Peyer's patch (tissue), 4 donors: ENCODE results near the gene KYAT1. TPM values are rescaled to one million over a fixed set of nuclear protein-coding genes. Genes with fewer than 3 reads are reported as not detected.

Experiments
- DNase-seq, 3 donors: peaks; one replicate each; pipeline ENCODE4 v3.0.0-alpha.2; 2017 to 2019
- H3K27ac ChIP-seq, 4 donors: fragments of 200-600 bp; sonication (generic); one replicate each; pipeline ENCODE4 v1.5.1; 2016 to 2019
- H3K27me3 ChIP-seq, 2 donors: fragments of 200-600 bp; sonication (generic); one replicate each; pipeline ENCODE4 v1.5.1; 2019
- H3K36me3 ChIP-seq, 3 donors: fragments of 200-600 bp; sonication (generic); one replicate each; pipeline ENCODE4 v1.5.1; 2016 to 2019
- H3K4me1 ChIP-seq, 4 donors: fragments of 200-600 bp; sonication (generic); one replicate each; pipeline ENCODE4 v1.5.1; 2016 to 2019
- H3K4me3 ChIP-seq, 4 donors: fragments of 200-600 bp; sonication (generic); 1 replicate in 3 of 4; 2 replicates in 1 of 4; pipeline ENCODE4 v1.5.1; 2016 to 2019; ENCODE audit warnings: mild to moderate bottlenecking in 1 of 4
- H3K9me3 ChIP-seq, 4 donors: fragments of 200-600 bp; sonication (generic); one replicate each; pipeline ENCODE4 v1.5.1; 2016 to 2019; ENCODE audit warnings: mild to moderate bottlenecking in 1 of 4
- POLR2A ChIP-seq, 2 donors: fragments of 450-650 bp; IDR thresholded peaks; one replicate each; pipeline ENCODE4 v1.5.1; 2017; ENCODE audit warnings: antibody characterized with exemption in 2 of 2, mild to moderate bottlenecking in 2 of 2, moderate library complexity in 2 of 2
- total RNA-seq, 4 donors: library from RNA; depleted of rRNA; stranded (reverse); fragments of >200 nt; gene quantifications; one replicate each; pipeline ENCODE4 v1.1.0, GENCODE V29; 2016
- TF ChIP-seq, protein P1 (sequence below), 6 experiments: fragments of 450-650 bp in 4 of 6; fragments of 200-600 bp in 2 of 6; sonication (generic) in 1 of 6; IDR thresholded peaks; one replicate each; pipeline ENCODE4 v1.5.1; 2017 to 2019; ENCODE audit warnings: antibody characterized with exemption in 6 of 6, mild to moderate bottlenecking in 3 of 6, moderate library complexity in 1 of 6

KYAT1 gene
- total RNA-seq, 4 donors from 2014 or later, result 4.6 to 14.9 (median 8.7) TPM

- TF ChIP-seq, protein P1, sequence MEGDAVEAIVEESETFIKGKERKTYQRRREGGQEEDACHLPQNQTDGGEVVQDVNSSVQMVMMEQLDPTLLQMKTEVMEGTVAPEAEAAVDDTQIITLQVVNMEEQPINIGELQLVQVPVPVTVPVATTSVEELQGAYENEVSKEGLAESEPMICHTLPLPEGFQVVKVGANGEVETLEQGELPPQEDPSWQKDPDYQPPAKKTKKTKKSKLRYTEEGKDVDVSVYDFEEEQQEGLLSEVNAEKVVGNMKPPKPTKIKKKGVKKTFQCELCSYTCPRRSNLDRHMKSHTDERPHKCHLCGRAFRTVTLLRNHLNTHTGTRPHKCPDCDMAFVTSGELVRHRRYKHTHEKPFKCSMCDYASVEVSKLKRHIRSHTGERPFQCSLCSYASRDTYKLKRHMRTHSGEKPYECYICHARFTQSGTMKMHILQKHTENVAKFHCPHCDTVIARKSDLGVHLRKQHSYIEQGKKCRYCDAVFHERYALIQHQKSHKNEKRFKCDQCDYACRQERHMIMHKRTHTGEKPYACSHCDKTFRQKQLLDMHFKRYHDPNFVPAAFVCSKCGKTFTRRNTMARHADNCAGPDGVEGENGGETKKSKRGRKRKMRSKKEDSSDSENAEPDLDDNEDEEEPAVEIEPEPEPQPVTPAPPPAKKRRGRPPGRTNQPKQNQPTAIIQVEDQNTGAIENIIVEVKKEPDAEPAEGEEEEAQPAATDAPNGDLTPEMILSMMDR (IDR thresholded peaks at IDR 0.05), result no peak
- no peak for TF ChIP-seq POLR2A (IDR thresholded peaks at IDR 0.05)
- Histone ChIP-seq H3K27me3 (no peaks in the 10 kb centered on the region), H3K36me3 (peaks cover 0 to 66% (median 0%) of the 10 kb centered on the region in 3 donors), H3K9me3 (no peaks in the 10 kb centered on the region), H3K27ac (no peak overlapping the region), H3K4me1 (peaks cover 4 to 18% (median 8%) of the 10 kb centered on the region in 4 donors), H3K4me3 (no peak overlapping the region)
- no peak for DNase-seq
These were observed 58.3 kb downstream of the KYAT1 start for GRCh38 chr9:128823362-128823902.

DNA sequence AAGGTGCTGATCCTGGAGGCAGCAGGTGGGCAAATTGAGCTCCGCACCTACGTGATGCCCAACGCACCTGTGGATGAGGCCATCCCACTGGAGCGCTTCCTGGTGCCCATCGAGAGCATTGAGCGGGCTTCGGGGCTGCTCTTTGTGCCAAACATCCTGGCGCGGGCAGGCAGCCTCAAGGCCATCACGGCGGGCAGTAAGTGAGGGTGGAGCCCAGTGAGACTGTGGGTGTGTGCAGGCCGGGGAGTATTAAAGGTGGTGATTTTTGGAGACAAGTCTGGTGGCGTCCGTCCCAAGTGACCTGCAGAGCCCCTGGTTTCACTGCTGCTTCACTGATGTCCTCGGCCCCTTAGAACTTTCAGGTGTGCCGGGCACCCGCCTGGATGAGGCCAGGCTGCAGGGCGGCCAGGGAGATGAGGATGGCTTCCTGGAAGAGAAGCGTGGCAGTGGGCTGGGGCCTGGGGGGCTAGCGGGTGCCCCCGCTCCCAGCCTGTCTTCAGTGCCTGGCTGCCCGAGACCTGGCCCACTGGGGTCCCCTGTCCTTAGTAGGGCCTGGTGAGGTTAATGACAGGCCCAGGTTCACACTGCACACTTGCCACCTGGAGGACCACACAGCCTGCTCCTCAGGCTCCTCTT, 59.2 kb downstream of the KYAT1 start:
- no peak for DNase-seq
- no peaks in the 10 kb centered on the region for H3K9me3 ChIP-seq
- peaks cover 4 to 17% (median 8%) of the 10 kb centered on the region in 4 donors for H3K4me1 ChIP-seq
- no peak overlapping the region for H3K27ac ChIP-seq
- no peaks in the 10 kb centered on the region for H3K27me3 ChIP-seq
- no peak overlapping the region for H3K4me3 ChIP-seq
- H3K36me3 ChIP-seq, result peaks cover 0 to 66% (median 0%) of the 10 kb centered on the region in 3 donors
- TF ChIP-seq POLR2A (IDR thresholded peaks at IDR 0.05), result no peak
- TF ChIP-seq, protein P1 (IDR thresholded peaks at IDR 0.05), result no peak

- H3K4me1 ChIP-seq, result peaks cover 4 to 17% (median 8%) of the 10 kb centered on the region in 4 donors
These were observed 60.0 kb downstream of the KYAT1 start for GRCh38 chr9:128821584-128822406.

DNA sequence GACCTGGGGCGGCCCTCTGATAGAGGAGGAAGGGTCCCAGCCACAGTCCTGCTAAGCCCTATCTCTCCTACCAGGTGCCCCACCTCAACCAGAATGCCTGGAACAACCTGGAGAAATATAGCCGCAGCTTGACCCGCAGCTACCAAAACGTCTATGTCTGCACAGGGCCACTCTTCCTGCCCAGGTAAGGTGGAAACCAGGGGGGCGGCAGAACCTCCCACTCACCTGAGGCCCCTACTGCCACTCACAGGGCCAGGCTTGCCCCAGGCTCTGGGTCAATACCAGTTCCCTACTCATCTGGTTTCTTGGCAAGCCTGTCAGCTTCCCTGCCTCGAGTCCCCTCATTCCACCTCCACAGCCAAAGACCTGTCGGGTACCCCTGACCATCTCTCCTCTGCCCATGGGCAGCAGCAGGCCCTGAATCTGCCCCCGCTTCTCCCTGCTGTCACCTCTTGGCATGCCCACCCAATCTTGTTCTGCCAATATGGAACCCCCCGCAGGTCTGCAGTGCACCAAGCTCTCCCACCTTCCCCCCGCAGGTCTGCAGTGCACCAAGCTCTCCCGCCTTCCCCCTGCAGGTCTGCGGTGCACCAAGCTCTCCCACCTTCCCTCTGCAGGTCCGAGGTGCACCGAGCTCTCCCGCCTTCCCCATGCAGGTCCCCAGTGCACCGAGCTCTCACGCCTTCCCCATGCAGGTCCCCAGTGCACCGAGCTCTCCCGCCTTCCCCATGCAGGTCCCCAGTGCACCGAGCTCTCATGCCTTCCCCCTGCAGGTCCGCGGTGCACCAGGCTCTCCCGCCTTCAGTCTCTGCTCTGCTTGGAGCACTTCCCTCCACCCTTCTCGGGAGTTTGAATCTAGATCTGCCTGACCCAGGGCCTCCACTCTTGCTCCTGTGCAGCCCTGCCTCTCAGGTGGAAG, 60.8 kb downstream of the KYAT1 start:
- no peak overlapping the region for H3K4me3 ChIP-seq
- H3K9me3 ChIP-seq, result no peaks in the 10 kb centered on the region
- H3K27me3 ChIP-seq, result no peaks in the 10 kb centered on the region
- peak overlapping the region in 1 of 4 donors; percentile 12 for H3K27ac ChIP-seq
- TF ChIP-seq, protein P1 (IDR thresholded peaks at IDR 0.05), result no peak
- TF ChIP-seq POLR2A (IDR thresholded peaks at IDR 0.05), result no peak
- DNase-seq, result no peak
- peaks cover 0 to 53% (median 0%) of the 10 kb centered on the region in 3 donors for H3K36me3 ChIP-seq
- H3K4me1 ChIP-seq, result peaks cover 4 to 17% (median 8%) of the 10 kb centered on the region in 4 donors

More at GRCh38 chr9:128821584-128822406, 60.0 kb downstream of the KYAT1 start:
- no peaks in the 10 kb centered on the region for H3K27me3 ChIP-seq
- no peak for DNase-seq
- no peaks in the 10 kb centered on the region for H3K9me3 ChIP-seq
- TF ChIP-seq, protein P1 (IDR thresholded peaks at IDR 0.05), result no peak
- no peak for TF ChIP-seq POLR2A (IDR thresholded peaks at IDR 0.05)
- H3K36me3 ChIP-seq, result peaks cover 0 to 62% (median 0%) of the 10 kb centered on the region in 3 donors
- H3K4me3 ChIP-seq, result no peak overlapping the region
- no peak overlapping the region for H3K27ac ChIP-seq
